Measurements from ENCODE around the gene SOWAHA.

DNA sequence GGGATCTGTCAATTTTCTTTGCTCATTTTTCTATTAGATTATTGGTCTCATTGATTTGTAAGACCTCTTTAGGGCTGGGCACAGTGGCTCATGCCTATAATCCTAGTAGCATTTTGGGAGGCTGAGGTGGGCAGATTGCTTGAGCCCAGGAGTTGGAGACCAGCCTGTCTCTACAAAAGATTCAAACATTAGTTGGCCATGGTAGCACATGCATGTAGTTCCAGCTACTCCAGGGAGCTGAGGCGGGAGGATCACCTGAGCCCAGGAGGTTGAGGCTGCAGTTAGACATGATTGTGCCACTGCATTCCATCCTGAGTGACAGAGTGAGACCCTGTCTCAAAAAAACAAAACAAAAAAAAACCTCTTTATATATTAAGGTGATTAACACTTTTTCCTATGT is 23.8 kb downstream of the SOWAHA start:
- TF ChIP-seq, protein P1, sequence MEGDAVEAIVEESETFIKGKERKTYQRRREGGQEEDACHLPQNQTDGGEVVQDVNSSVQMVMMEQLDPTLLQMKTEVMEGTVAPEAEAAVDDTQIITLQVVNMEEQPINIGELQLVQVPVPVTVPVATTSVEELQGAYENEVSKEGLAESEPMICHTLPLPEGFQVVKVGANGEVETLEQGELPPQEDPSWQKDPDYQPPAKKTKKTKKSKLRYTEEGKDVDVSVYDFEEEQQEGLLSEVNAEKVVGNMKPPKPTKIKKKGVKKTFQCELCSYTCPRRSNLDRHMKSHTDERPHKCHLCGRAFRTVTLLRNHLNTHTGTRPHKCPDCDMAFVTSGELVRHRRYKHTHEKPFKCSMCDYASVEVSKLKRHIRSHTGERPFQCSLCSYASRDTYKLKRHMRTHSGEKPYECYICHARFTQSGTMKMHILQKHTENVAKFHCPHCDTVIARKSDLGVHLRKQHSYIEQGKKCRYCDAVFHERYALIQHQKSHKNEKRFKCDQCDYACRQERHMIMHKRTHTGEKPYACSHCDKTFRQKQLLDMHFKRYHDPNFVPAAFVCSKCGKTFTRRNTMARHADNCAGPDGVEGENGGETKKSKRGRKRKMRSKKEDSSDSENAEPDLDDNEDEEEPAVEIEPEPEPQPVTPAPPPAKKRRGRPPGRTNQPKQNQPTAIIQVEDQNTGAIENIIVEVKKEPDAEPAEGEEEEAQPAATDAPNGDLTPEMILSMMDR (IDR thresholded peaks at IDR 0.05; ENCODE audit: poor library complexity, severe bottlenecking): no peak
- TF ChIP-seq SMC3 (conservative IDR thresholded peaks at IDR 0.05; ENCODE audit: poor library complexity) (no peak), EZH2 (IDR thresholded peaks at IDR 0.05; ENCODE audit: borderline replicate concordance, insufficient read depth, low read length, poor library complexity, severe bottlenecking) (no peak), POLR2AphosphoS5 (IDR thresholded peaks at IDR 0.05) (no peak), EP300 (conservative IDR thresholded peaks at IDR 0.05; ENCODE audit: poor library complexity, severe bottlenecking) (no peak), RAD21 (conservative IDR thresholded peaks at IDR 0.05) (no peak), MXI1 (conservative IDR thresholded peaks at IDR 0.05; ENCODE audit: poor library complexity, severe bottlenecking) (no peak), TAF1 (IDR thresholded peaks at IDR 0.05; ENCODE audit: low read depth) (no peak)

Data from neural cell (in vitro differentiated cells).